PC-3 (cell line): ENCODE measurements around the gene RMND1.

Source experiments
- CTCF ChIP-seq: fragments of 300-600 bp; sonication (generic); conservative IDR thresholded peaks from 2 replicates; pipeline ENCODE4 v1.5.1; 2017; ENCODE audit warnings: antibody characterized with exemption, low read depth, mild to moderate bottlenecking, low read length
- EZH2 ChIP-seq: fragments of 300-600 bp; sonication (generic); IDR thresholded peaks from one replicate; pipeline ENCODE4 v1.6.1; 2017; ENCODE audit warnings: antibody characterized with exemption, mild to moderate bottlenecking, low read length; ENCODE audit not compliant: unreplicated experiment
- EZH2phosphoT487 ChIP-seq: fragments of 300-600 bp; sonication (generic); IDR thresholded peaks from 2 replicates; pipeline ENCODE4 v1.6.1; 2018; ENCODE audit warnings: mild to moderate bottlenecking, antibody characterized with exemption, low read length, borderline replicate concordance

GRCh38 chr6:151413372-151414145 lies 38.4 kb downstream of the RMND1 start:
- TF ChIP-seq CTCF (no peak), EZH2 (no peak), EZH2phosphoT487 (no peak)
